Kidney tubule cell (primary cell): ENCODE data around the gene CCDC85A.

ENCODE experiments used
- DNase-seq: peaks from one replicate; pipeline ENCODE4 v3.0.0-alpha.2; 2018; ENCODE audit warnings: low spot score

CCDC85A gene

DNA sequence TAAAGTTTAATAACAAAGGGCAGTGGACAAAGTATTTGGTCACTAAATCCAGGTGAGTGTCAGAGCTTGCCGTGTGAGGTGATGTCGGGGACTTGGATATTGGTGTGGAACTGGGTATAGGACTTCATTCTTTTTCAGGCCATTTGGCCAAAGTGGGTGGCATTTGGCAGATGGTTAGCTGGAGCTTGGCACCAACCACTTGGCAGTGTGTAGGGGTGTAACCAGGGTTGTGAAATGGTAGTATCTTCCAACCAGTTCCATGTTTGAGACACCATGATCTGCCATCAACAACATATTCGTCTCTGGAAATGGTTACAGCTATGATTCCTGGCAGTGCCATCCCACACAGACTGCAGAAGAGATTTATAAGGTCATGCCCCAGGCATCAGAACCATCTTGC, 113.9 kb downstream of the CCDC85A start:
- DNase-seq, result no peak

GRCh38 chr2:56299171-56299691, 115.4 kb downstream of the CCDC85A start:
- no peak for DNase-seq

GRCh38 chr2:56309626-56310170, 125.9 kb downstream of the CCDC85A start:
- no peak for DNase-seq

- DNase-seq, result no peak
These were observed 129.7 kb downstream of the CCDC85A start for GRCh38 chr2:56313500-56313921.

DNA sequence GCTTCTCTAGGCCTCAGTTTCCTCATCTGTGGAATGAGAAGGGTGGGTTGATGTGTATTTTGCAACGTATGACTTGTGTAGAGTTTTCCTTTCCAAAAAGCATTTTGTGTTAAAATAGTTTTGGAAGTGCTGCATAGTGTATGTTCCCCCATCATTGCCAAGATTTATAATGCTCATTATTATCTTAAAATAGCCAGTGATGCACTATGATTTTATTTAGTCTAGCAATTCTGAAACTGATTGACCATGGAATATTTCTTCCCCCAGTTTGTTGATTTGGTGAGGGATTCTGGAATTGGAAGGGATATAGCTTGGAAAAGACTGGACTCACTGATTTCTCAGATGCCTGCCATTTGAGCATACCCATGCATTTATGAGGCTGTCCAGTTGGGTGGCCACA, 130.6 kb downstream of the CCDC85A start:
- no peak for DNase-seq

DNA sequence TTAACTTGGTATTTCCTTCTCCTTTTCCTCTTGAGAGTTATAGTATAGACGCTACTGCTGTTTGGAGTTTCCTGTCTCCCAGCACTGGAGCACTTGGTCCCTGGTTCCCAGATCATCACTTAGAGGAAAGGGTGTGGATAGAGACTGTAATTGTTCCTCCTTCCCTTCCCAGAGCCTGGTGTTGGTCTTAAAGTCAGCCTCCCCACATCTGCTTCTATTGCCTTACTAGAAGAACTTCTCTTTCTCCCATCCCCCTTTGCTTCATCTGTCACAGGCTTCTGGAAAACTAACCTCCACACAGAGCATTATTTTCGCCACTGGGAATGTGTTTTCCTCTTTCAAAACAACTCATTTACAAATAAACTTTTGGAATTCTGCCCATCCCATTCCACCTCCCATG, 131.0 kb downstream of the CCDC85A start:
- no peak for DNase-seq

DNA sequence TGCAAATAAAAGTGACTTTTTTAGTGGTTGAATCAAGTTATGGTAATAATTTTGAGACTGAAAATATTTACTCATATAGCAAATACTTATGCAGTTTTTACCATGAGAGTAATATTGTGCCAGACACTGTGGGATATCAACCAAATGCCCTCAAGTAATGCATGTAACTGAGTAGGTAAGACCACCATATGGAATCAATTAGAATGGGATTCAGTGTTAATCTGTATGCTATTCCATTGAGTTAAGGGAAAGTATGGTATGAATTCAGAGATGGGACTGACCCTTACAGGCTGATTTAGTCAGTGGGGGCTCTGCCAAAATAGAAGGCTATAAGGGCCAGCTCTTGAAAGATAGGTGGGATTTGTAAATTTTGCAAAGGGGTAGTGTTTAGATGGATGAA, 131.6 kb downstream of the CCDC85A start:
- DNase-seq, result no peak

GRCh38 chr2:56316011-56316410, 132.2 kb downstream of the CCDC85A start:
- no peak for DNase-seq

DNA sequence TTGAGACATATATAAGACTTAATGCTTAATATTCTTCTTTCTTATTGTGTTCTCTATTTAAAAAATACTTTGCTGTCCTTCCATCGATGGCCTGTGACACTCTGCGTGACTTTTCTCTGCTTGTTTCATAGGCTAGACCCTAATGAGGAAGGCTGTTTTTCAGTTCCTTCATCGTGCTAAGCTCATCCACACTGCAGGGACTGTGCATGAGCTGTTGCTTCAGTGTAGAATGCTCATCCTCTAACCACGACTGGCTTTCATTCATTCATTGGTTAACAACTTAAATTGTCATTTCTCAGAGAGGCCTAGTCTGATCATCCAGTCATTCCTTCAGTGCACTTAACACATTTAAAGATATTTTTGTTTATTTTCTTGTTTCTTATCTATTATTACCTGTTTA, 134.4 kb downstream of the CCDC85A start:
- DNase-seq, result no peak

DNA sequence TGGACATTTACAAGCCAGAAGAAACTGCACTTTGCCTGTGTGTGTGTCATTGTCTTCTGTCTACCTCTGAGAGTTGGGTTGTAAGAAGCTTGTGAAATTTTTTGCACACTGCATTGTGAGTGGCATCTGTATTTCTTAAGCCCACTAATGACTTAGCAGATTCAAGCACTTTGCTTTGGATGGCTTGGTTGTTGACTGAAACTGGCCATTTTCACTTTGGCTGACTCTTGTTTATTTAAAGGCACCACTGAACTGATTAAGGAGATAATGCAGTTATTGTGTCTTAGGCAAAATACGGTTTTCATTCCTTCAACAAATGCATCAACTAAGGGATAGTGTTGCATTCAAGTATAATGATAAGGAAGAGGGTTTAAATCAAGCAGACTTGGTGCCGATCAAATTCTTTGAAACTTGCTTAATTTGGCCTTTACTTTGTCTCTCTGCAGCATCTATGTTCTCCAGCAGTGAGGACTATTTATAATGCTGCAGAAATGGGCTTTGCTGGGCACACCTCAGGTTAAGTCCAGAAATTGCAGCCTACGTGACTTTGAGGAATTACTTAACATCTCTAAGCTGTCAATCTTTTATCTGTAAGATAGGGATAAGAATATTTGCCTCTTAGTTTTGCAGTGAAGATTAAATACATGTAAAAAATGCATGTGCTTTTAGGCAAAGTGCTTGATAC, 142.0 kb downstream of the CCDC85A start:
- DNase-seq, result no peak

GRCh38 chr2:56326346-56326741, 142.6 kb downstream of the CCDC85A start:
- no peak for DNase-seq

- DNase-seq, result no peak
These were observed 148.0 kb downstream of the CCDC85A start for GRCh38 chr2:56331810-56332209.

DNA sequence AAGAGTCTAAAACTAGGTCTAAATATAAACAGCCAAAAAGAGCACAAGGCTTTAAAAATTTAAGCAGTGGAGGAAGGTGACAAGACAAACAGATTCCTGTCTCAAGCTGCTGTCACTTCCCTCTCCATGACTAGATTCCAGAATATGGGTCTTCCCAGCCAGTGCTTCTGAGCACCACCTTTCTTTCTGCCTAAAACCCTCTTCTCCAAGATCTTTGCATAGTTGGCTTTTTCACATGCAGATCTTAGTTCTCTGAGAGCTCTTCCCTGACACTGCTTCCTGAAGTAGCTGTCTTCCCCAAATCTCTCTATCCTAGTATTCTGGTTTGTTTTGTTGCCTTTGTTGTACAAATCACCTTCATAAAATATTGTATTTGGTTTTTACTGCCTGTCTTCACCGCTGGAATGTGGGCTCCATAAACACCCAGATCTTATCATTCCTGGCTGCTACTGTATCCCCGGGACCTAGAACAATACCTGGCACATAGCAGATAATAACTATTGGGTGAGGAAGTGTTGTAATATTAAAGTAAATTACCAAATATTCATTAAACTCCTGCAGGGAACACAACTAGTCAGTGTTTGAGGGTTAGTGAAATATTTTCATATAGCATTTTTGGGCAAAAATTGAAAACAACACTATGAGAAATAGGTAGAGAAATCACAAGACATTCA, 150.2 kb downstream of the CCDC85A start:
- DNase-seq, result no peak

DNA sequence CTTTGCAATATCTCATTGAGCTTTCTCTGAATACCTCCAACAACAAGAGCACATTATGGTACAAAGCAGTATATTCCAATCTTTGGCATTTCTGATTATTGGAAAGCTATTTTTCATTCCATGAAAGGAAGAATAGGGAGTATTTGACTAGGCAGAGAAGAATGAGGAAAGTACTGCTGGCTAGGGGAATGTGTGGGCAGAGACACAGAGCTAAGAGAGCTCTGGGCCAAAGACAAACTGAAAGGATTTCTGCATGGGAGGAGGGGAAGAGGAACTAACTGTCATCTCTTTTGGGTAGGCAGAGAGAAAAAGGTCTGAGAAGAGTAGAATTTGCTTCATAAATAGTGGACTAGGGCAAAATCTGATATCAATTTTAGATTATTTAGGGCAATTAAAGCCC, 150.8 kb downstream of the CCDC85A start:
- DNase-seq, result peak; percentile 23

- no peak for DNase-seq
These were observed 151.3 kb downstream of the CCDC85A start for GRCh38 chr2:56335101-56335500.

- no peak for DNase-seq
These were observed 153.6 kb downstream of the CCDC85A start for GRCh38 chr2:56337342-56337741.

DNA sequence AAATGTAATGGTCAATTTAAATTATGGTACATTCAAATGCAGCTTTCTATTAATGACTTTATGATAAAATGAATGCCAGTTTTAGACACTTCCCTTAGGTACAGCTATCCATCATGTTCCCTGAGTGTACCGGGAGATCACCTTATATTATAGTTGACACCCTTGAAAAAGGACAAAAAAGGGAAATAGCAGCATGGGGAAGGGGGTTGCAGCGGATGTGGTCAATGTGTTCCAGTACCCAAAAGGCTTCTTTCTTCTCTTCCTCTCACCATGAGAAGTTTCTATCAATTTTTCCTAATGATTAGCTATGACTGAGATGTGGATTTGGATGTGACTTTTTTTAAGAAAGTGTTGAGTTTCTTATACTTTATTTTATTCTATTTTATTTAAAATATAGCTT, 154.4 kb downstream of the CCDC85A start:
- no peak for DNase-seq

DNA sequence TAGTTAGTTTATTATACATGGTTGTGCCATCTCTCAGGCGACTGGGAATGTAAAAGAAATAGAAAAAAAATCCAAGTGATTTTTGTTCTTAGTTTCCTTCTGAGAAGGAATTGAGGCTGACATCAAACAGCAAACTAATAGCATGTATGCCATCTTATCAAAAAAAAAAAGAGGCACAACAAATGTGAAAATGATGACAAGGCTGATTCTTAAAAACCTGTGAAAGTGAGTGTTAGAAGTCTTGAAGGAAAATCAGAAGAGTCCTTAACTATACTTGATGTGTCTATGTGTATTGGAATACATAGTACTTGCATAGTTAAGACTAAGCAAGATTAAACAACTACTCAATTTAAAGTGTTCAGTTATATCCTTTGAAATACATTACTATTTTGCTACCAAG, 161.0 kb downstream of the CCDC85A start:
- no peak for DNase-seq

DNA sequence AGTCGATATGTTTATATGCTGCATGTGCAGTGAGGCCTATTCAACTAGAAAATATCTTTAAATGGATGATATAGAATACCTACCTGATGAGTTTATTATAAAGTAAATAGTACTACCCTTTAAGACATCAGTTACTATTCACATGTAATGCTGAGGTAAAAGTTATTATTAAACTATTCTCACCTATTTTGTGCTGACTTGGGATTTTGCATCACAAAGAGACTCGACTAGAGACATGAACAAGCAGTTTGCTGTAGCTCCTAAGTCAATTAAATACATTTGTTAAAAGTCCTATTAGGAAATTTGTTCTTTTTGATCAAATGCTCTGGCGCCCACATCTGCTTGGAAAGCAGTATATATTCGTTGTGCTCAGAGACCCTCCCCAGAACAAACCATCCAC, 164.1 kb downstream of the CCDC85A start:
- no peak for DNase-seq

DNA sequence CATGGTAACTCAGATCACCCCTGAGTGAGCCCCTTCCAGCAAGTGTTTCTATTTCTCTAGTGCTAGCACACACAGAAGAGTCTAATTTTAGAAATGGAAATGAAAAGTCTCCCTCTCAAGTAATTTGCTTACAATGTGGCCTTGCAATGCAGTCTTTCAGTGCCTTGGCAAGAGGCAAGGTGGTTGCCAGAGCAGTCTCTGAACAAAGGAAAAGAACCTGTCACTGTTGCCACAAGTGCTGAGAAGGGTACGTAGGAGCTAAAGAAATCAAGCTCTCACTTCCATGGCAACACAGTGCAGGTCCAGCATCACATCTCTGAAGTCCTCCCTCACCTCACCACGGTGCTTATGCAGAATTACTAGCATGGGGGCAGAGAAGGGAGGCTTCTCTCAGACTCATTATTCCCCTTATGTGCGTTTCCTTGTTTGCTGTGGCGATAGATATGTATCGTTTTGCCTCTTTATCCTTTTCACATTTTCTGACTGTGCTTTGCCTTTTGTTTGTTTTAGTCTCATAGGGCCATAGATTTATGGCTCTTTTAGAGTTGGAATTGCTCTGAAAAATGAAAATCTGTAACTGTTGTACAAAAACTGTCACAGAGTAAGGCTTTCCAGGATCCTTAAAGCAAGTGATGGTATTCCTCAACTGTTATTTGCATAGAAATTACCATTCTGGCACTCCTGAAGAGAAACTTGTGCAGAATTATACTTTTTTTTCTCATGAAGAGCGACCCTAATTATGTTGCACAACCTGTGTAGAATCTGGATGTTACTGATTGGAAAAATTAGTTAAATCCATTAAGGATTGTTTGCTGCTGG, 164.8 kb downstream of the CCDC85A start:
- DNase-seq, result no peak

- DNase-seq, result no peak
These were observed 174.0 kb downstream of the CCDC85A start for GRCh38 chr2:56357655-56358295.

DNA sequence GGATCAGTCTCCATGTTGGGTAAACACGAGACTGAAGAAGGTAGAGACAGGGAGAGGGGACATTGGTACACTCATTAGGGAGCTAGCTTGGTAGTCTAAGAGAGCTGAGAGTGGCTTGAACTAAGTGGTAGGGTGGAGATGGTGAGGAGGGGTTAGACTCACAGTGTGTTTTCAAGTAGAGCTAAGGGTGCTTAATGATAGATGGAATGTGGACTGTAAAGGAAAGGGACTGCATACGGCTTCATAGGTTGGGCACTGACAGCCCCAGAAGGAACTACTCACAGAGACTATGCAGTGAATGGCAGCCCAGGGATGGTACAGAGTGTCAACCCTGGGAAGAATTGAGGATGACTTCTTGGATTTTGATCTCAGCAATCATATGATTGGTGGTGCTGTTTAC, 178.1 kb downstream of the CCDC85A start:
- no peak for DNase-seq
